HG02759 (cell line): ENCODE results near the gene SNRPD3.
"Not testable (repeated sequence)": the region's sequence is repeated elsewhere in the genome, so short reads cannot be mapped to it uniquely, and the experiment has no call there.

Experiments
- ATAC-seq: cut with Tn5 transposase; IDR thresholded peaks from one replicate; pipeline ENCODE4 v1.9.1; 2021; ENCODE audit warnings: mild to moderate bottlenecking, moderate library complexity; ENCODE audit not compliant: unreplicated experiment

SNRPD3 gene

DNA sequence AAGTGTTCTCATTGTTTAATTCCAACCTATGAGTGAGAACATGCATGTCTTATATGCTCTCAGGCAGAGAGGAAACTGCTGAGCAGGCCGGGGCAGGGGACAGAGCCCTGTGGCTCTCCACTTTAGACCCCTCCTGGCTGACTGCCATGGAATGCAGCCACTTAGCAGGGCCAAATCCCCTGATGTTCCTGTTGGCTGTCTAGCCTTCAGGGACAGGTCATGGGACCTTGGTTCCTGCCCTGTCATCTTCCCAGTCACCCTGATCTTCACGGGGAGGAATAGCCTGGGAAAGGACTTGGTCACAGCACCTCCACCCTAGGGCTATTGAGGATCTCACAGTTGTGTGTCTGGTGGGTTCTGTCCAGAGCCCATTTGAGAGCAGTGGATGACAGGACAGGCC lies 50.5 kb downstream of the SNRPD3 start:
- ATAC-seq: not testable (repeated sequence)

DNA sequence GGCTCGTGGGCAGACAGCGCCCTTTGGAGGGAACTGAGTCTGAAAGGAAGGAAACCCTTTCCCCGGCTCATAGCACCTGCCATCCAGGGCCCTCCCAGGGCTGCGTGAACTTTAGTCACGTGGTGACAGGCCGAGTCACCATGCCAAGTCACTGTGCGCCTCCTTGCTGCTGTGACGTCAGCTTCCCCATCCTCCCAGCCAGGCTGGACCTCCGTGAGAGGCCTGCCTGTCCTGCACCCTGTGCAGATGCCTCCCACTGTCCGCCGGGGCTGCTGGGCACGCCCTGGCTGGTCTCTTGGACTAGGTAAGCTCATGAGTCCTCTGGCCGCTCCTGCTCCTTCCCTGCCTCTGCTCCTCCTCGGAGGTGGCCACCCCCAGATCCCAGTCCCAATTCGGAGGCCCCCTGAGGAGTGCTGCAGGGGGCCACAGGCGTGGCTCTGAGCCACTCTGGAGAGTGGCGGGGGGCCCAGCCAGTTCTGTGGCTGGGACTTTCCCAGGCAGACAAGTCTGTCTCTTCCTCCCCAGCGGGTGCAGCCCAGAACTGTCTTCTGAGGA lies 51.7 kb downstream of the SNRPD3 start:
- peak; percentile 75 for ATAC-seq

DNA sequence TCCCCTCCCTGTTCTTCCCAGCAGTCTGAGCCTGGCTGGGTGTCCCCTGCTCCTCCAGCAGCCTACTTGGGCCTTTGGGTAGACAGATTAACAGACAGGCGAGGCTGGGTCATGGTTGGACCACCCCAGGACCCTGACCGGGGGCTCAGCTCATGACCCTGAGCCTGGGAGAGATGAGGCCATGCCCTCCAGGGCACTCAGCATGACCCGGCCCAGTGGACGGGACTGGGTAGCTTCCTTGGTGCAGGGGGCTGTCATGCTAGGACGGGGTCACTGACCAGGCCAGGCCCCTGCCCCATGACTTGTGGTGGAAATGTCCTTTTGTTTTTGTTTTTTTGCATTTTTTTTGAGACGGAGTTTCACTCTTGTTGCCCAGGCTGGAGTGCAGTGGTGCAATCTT lies 52.5 kb downstream of the SNRPD3 start:
- ATAC-seq: not testable (repeated sequence)

DNA sequence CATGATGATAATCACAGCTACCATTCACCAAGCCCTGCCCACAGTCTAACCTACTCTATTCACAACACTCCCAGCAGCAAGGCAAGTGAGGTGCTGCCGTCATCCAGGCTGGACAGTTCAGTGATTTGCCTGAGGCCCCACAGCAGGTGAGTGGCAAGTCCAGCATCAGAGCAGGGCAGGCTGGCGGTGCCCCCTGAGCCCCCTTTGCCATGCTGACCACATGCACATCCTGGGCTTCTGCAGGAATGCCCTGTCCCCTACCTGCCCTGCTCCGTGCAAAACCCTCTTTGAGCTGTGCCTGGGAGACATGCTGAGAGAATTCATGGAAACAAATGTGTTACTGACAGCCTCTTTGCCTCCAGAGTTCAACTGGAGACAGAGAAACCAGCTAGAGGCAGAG lies 54.1 kb downstream of the SNRPD3 start:
- not testable (repeated sequence) for ATAC-seq

DNA sequence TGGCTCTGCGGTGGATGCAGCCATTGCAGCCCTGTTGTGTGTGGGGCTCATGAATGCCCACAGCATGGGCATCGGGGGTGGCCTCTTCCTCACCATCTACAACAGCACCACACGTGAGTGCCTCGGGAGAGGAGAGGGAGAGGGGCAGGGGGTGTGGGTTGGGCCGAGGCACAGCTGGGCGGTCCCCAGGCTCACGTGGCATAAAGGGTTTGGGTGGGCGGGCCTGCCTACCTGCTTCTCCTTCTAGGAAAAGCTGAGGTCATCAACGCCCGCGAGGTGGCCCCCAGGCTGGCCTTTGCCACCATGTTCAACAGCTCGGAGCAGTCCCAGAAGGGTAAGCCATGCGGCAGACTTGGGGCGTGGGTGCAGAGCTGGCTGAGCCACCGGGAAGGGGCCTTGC lies 59.0 kb downstream of the SNRPD3 start:
- not testable (repeated sequence) for ATAC-seq

DNA sequence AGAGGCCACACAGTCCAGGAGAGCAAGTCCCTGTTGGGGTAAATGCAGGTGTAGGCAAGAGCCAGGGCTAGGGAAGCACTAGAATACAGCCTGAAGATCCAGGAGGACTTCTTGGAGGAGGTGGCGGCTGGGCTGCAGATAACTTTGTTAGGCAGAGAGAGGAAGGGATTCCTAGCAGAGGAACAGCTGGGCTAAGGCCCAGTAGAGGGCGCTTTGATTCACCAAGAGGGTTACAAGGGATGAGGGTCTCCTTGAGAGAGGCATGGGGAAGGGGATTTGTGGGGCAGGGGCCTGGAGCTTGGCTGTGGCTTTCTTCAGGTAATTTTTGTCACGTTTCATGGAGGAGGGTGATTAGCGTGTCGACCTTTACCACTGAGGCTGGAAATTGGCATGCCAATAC lies 65.4 kb downstream of the SNRPD3 start:
- not testable (repeated sequence) for ATAC-seq

DNA sequence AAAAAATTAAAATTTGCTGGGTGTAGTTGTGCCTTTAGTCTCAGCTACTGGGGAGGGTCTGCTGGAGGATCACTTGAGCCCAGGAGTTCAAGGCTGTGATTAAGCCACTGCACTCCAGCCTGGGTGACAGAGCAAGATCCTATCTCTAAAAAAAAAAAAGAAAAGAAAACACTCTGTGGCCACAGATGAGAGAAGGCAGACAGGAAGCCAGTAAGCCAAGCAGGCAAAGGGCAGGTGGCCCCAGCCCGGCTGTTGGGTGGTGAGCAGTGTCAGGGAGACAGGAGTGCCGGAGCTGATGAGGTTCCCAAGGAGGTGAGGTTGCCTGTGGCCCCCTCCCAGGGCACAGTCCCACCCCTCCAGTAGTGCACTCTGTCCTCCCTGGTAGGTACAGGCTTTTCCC lies 66.8 kb downstream of the SNRPD3 start:
- not testable (repeated sequence) for ATAC-seq
